C4-2B (cell line): Measurements from ENCODE around the gene KISS1R.

Experiments used
- ZFX ChIP-seq: fragments of 450-650 bp; IDR thresholded peaks from 2 replicates; pipeline ENCODE4 v1.6.1; 2017
- TF ChIP-seq, protein P1 (sequence below): fragments of 450-650 bp; conservative IDR thresholded peaks from 2 replicates; pipeline ENCODE4 v1.5.1; 2017; ENCODE audit warnings: mild to moderate bottlenecking

GRCh38 chr19:929891-930258 is 12.7 kb downstream of the KISS1R start:
- TF ChIP-seq, protein P1, sequence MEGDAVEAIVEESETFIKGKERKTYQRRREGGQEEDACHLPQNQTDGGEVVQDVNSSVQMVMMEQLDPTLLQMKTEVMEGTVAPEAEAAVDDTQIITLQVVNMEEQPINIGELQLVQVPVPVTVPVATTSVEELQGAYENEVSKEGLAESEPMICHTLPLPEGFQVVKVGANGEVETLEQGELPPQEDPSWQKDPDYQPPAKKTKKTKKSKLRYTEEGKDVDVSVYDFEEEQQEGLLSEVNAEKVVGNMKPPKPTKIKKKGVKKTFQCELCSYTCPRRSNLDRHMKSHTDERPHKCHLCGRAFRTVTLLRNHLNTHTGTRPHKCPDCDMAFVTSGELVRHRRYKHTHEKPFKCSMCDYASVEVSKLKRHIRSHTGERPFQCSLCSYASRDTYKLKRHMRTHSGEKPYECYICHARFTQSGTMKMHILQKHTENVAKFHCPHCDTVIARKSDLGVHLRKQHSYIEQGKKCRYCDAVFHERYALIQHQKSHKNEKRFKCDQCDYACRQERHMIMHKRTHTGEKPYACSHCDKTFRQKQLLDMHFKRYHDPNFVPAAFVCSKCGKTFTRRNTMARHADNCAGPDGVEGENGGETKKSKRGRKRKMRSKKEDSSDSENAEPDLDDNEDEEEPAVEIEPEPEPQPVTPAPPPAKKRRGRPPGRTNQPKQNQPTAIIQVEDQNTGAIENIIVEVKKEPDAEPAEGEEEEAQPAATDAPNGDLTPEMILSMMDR: no peak
- TF ChIP-seq ZFX: no peak
